ENCODE measurements around the gene C3orf20.

- TF ChIP-seq CTCF (conservative IDR thresholded peaks at IDR 0.05; ENCODE audit: low read depth, low read length) (no peak), POLR2A (IDR thresholded peaks at IDR 0.05; ENCODE audit: low read depth, low read length) (no peak), SMC3 (IDR thresholded peaks at IDR 0.05; ENCODE audit: low read depth, low read length) (no peak), RAD21 (IDR thresholded peaks at IDR 0.05; ENCODE audit: low read length) (no peak), RFX5 (IDR thresholded peaks at IDR 0.05; ENCODE audit: low read depth, low read length) (no peak), FOS (IDR thresholded peaks at IDR 0.05; ENCODE audit: low read depth, low read length) (no peak), MAFK (IDR thresholded peaks at IDR 0.05; ENCODE audit: low read depth, low read length) (no peak), ELK1 (IDR thresholded peaks at IDR 0.05; ENCODE audit: borderline replicate concordance, low read depth, low read length) (no peak), USF2 (IDR thresholded peaks at IDR 0.05; ENCODE audit: low read depth, low read length) (no peak), CEBPB (IDR thresholded peaks at IDR 0.05; ENCODE audit: low read depth, low read length) (no peak), MAZ (IDR thresholded peaks at IDR 0.05; ENCODE audit: borderline replicate concordance, low read depth, low read length) (no peak), BHLHE40 (IDR thresholded peaks at IDR 0.05; ENCODE audit: low read depth, low read length) (no peak), MXI1 (IDR thresholded peaks at IDR 0.05; ENCODE audit: borderline replicate concordance, low read depth, low read length) (no peak)
Observed at GRCh38 chr3:14783480-14784086, 108.6 kb downstream of the C3orf20 start.
